Gastroesophageal sphincter (tissue), 3 donors: ENCODE data around the gene DOP1B.

Source experiments
- POLR2A ChIP-seq, 2 donors: fragments of 450-650 bp; IDR thresholded peaks; one replicate each; pipeline ENCODE4 v1.6.1; 2017; ENCODE audit warnings: antibody characterized with exemption in 2 of 2, mild to moderate bottlenecking in 2 of 2, moderate library complexity in 1 of 2
- POLR2AphosphoS5 ChIP-seq: sonication (generic); formaldehyde crosslinking; IDR thresholded peaks from one replicate; pipeline ENCODE4 v1.6.1; 2017; ENCODE audit warnings: antibody characterized with exemption
- TF ChIP-seq, protein P1 (sequence below), 4 experiments: fragments of 200-600 bp in 2 of 4; fragments of 450-650 bp in 2 of 4; sonication (generic) in 1 of 4; IDR thresholded peaks; one replicate each; pipeline ENCODE4 v1.5.1; 2017 to 2019; ENCODE audit warnings: antibody characterized with exemption in 4 of 4, mild to moderate bottlenecking in 2 of 4, moderate library complexity in 2 of 4

DNA sequence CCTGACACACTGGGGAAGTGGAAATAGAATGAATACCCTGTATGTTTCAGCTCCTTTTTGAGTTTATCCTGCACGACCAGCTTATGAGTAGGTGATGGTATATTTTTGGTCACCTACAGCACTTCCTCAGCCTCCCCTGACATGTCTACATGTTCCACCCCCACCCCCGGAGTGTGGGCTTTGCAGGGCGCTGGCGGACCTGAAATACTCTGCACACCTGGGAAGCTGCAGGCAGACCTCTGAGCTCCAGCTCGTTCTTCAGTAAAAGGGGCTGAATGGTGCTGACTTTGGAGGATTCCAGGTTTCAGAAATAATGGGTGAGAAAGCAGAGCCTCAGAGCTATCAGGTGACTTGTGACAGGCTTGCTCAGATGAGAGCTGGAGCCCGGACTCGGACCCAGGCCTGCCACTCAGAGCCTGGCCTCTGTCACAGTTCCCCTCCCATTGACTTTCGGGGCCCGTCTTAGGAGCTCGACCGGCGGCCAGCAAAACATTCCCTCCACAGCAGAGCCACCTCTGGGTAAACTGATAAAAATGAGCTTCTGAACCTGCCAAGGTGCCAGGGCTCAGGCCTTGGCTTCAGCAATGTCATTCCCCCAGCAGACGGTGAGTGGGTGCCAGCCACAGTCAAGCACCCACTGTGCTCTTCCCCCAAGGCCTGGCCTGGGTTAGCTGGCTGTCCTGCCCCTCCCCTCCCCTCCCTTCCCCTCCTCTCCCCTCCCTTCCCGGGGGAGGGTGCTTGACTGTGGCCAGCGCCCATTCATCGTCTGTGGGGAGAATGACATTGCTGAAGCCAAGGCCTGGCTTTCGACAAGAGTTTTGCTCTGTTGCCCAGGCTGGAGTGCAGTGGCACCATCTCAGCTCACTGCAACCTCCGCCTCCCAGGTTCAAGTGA is 30.1 kb downstream of the DOP1B start:
- TF ChIP-seq, protein P1, sequence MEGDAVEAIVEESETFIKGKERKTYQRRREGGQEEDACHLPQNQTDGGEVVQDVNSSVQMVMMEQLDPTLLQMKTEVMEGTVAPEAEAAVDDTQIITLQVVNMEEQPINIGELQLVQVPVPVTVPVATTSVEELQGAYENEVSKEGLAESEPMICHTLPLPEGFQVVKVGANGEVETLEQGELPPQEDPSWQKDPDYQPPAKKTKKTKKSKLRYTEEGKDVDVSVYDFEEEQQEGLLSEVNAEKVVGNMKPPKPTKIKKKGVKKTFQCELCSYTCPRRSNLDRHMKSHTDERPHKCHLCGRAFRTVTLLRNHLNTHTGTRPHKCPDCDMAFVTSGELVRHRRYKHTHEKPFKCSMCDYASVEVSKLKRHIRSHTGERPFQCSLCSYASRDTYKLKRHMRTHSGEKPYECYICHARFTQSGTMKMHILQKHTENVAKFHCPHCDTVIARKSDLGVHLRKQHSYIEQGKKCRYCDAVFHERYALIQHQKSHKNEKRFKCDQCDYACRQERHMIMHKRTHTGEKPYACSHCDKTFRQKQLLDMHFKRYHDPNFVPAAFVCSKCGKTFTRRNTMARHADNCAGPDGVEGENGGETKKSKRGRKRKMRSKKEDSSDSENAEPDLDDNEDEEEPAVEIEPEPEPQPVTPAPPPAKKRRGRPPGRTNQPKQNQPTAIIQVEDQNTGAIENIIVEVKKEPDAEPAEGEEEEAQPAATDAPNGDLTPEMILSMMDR (IDR thresholded peaks at IDR 0.05): no peak
- TF ChIP-seq POLR2A (IDR thresholded peaks at IDR 0.05) (no peak), POLR2AphosphoS5 (no peak)
